GM19025 (cell line): ENCODE data around the gene TLDC2.

Source experiments
- ATAC-seq: cut with Tn5 transposase; IDR thresholded peaks from one replicate; pipeline ENCODE4 v1.9.1; 2021; ENCODE audit warnings: mild to moderate bottlenecking, low read depth, moderate library complexity; ENCODE audit not compliant: unreplicated experiment

The TLDC2 gene

DNA sequence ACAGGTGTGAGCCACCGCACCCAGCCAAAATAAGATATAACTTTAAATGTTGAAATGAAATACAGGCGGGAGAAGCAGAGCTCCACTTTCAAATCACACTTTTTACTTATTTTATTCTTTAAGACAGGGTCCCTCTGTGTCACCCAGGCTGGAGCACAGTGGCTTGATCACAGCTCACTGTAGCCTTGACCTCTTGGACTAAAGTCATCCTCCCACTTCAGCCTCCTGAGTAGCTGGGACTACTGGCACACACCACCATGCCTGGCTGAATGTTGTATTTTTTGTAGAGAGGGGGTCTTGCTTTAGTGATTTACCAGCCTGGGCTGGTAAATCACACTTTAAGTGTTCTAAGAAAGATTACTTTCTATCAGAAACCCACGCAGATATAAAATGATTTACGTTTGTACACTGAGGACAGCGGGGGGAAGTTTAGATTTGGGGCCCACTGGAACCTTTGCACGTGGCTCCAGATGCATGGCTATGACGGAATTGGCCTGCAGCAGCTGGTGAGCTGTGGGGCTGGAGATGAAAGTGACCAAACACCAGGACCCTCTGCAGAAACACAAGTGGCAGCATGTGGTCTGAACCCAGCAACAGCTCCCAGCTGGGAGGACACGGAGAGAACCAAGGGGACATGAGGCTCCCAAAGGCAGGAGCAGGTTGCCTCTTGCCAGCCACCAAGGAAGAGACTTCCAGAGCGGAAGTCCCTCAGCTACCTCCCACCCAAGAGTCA is 26.4 kb upstream of the TLDC2 start:
- ATAC-seq = no peak

DNA sequence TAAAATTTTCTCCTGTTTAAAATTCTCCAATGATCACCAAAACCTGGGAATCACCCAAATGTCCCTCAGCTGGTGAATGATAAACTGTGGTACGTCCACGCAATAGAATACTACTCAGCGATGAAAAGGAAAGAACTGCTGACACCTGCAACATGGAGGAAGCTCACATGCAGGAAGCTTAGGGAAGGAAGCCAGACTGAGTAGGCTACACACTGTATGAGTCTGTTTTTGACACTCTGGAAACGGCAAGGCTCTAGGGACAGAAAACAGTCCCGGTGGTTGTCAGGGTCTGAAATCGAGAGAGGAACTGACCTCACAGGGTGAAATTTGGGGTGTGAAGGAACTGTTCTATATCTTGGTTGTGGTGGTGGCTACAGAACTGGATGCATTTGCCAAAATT is 25.2 kb upstream of the TLDC2 start:
- ATAC-seq = no peak

DNA sequence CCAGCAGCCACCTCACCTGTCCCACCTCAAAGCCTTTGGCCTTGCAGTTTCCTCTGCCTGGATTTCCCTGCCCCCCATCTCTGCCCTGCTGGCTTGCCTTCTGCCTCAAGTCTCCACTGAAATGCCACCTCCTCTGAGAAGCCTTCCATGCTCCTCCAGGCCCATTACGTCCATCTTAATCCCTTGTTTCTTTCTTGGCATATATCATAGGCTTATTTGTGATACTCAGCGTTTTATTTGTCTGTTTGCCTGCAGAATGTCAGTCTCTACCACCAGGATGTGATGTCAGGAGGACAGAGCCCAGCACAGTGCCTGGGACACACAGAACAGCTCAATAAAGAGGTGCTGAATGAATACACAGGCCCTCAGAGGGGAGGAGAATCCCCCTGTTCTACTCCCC is 24.4 kb upstream of the TLDC2 start:
- ATAC-seq = no peak

DNA sequence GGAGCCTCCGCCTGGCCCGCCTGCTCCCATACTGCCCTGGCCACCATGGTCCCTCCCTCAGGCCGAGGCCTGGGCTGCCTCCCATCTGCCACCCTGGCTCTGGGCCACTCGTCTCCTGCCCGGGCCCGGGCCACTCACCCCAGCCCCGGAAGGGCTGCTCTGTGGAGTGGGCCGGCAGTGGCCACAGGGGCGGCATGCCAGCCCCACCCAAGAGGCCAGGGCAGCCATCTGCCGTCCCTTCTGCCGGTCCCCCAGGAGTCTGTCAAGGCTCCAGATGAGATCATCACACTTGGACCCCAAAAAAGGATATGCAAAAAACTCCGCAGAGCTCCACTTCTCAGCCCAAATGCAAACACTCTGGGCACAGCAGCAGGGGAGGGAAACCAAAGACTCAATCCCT is 23.8 kb upstream of the TLDC2 start:
- peak; percentile 52 for ATAC-seq

DNA sequence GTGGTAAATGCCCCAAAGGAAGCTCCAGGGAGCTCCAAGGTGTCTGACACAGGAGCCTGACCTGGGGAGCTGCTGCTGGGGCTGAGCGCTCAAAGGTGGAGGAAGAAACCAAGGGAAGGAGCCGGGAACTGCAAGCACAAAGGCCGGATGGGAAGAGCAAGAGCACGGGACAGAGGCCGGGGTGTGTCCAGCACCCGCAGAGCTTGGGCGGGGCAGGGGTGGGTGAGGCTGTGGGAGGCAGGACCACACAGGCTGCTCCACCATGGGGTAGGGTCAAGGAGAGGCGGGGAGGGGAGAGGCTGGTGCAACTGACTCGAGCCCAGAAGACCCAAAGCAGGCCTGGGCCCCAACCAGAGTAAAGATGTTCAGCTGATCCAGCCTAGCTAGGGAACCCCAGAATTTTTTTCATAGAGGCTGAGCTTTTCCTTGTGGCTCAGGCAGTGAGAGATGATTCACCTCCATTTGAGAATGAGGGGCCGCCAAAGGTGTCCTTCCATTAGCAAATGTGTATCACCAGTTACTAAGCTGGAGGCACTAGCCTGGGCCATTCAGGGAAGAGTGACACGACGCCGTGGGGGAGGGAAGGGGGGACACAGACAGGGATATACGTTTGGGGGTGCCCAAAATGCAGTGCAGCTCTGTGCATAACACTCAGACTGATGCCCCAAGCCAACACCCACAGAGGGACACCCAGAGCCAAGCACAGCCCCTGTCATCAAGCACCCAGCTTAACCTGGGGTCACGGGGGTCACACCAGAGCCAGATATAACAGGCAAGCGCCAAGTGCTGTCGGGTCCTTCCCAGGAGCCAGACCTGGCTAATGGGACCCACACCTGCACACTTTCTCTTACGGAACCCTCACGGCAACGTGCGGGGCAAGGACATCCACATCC is 21.3 kb upstream of the TLDC2 start:
- ATAC-seq = no peak

DNA sequence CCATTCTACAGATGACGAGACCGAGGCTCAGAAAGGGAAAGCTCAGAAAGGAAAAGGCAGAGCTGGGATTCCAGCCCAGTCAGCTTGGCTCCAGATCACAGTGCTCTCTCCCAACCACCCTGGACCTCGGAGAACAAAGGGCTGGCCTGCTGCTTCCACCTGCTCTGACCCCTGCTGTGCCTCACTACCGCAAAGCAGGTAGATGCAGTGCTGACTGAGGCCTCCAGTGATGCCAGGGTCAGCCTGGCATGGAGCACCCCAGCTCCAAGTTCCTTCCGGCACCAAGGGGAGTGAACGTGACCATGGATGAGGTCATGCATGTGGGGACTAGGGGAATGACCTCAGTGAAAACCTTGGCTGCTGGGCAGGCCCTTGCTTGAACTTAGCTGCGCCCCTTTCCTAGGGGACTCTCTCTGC is 20.7 kb upstream of the TLDC2 start:
- ATAC-seq = no peak

DNA sequence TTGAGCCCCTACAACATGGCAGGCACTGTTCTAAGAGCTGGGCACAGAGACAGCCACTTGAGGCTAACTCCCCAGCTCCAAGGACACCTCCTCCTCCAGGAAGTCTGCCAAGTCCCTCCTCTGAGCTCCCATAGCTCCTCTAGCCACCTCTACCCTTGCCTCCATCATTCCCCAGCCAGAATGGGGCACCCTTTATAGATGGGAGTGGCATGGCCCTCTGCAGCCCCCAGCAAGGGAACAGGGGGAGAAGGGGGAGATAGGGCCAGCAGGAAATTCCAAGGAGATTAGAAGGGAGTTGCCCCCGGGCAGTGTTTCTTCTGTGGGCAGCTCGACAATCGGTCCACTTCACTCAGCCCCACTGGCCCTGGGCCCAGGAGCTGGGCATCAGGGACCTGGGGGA is 19.7 kb upstream of the TLDC2 start:
- no peak for ATAC-seq

DNA sequence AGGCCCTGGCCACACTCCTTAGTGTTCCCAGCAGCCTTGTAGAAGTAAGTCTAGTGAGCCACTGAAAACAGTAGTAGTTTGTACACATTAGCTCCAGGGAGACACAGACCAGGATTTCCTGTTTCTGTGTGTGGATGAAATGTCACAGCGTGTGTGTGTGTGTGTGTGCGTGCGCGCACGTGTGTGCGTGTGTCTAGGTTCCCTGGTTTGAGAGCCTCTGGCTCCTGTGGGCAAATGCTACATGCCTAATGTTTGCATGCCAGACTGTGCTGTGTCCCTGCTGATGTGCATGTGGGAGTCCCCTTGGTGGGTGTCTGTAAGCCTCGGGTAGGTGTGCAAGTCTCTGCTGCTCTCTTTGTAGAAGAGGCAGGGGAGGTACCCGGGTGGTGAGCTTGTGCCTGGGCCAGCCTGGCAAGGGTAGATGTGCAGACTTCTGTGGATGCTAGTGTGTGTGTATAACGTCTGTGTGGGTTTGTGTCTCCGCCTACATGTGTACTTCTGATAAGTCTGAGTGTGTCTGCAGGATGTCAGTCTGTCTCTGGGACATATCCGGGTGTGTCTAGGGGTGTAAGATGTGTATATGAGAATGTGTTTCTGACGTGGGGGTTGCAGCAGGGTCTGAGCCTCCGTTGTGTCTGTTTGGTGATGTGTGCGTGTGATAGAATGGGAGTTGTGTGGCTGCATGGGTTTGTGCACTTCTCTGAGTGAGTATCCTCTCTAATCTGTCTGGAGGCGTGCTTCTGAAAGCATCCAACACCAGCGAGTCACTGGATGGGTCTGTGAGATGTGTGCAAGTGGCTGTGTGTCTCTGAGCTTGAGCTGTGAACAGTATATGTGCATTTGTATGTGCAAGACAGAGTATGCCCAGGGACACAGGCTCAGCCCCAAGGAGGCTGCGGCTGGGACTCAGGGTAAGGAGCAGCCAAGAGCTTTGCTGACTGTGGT is 19.0 kb upstream of the TLDC2 start:
- no peak for ATAC-seq

DNA sequence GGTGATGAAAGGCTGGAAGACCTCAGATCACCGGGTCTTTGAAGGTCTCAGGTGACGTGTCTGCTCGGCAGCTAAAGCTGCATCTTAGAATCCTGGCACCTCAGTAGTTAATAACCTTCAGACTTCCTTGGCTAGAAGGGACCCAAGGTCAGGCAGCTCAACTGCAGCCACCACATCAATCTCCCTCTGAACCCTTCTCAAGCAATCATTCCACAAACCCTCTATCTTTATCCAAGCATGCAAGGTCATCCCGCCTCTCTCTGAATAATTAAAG is 16.7 kb upstream of the TLDC2 start:
- ATAC-seq = no peak

DNA sequence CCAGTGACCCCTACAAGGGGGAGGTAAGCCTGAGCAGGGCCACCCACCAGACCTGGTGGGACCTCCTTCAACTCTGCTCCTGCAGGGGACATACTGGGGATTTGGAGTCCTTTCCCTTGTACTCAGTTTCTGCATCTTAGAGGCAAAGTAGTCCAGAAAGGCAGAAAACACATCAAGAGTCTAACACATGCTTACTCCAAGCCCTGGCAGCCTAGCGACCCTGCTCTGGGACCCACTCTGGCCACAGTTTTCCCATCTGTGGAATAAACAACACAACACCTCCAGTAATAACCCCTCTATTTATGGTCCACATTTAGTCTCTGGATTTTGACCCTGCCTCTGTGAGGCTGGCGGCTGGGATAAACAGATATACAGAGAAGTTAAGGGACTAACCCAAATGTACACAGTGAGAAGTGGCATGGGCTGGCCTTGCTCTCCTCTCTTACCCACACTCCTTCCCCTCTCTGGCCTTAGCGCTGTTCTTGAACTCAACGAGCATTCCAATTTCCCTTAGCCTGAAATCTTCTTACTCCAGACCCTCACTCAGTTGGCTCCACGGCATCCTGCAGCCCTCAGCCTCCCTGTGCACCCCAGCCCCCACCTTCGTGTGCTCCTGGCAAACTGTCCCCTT is 16.1 kb upstream of the TLDC2 start:
- no peak for ATAC-seq

DNA sequence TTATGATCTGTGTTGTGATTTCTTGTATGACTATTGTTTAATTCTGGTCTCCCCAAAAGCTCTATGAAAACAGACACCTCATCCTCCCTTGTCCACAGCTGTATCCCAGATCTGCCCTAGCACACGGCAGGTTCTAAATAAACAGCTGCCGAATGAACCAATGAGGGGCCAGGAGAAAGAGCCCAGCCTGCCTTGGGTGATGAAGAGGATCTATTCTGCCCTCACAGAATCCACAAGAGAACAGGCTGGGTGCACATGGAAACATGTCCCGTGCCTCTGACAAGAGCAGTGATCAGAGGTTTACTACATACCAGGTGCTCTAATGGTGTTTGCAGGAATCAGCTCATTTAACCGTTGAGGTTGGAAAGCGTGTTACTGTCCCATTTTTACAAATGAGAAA is 15.6 kb upstream of the TLDC2 start:
- ATAC-seq = no peak

DNA sequence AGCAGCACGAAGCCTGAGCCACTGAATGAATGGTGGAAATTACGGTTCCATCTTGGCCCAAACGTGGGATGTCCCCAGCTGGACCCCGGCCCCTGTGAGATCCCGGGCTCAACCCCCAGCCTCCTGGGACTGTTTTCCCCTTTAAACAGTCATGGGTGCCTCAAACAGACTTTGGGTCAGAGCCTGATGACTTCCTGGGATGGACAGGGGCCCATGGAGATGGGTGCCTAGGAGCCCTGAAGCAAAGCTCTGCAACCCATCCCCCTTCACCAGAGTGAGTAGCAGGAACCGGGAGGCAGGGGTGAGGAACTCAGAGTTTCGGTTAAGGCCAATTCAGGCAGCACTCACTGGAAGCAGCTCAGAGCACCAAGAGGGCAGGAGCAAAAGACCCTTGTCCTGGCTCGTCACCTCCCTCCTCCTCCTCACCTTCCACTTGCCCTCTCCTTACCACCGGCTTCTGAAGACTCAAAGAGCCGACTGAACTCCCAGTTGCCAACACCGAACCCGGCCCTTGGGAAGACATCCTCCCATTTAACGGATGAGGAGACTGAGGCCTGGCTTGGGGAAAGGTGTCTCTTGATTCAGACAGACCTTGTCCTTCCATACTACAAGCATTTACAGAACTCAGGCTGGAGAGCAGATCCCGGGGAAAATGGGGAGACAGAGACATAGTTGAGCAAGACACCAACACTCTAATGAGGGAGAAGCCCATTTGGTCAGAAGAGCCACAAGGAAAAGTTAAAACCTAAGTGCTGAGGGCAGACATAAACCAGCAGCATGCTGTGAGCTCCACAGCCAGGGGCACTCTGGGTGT is 14.9 kb upstream of the TLDC2 start:
- ATAC-seq = no peak

DNA sequence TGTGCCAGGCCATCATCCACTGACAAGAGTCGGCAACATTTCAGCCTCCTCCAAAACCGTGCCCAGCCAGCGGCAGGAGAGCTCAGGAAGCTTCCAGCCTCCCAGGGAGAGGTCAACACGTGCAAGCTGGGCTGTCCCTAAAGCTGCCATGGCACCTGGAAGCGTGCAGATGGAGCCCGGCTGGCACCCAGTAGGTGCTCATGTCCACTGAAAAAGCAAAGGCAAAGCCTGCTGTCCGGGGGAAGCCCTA is 14.4 kb upstream of the TLDC2 start:
- ATAC-seq = no peak

DNA sequence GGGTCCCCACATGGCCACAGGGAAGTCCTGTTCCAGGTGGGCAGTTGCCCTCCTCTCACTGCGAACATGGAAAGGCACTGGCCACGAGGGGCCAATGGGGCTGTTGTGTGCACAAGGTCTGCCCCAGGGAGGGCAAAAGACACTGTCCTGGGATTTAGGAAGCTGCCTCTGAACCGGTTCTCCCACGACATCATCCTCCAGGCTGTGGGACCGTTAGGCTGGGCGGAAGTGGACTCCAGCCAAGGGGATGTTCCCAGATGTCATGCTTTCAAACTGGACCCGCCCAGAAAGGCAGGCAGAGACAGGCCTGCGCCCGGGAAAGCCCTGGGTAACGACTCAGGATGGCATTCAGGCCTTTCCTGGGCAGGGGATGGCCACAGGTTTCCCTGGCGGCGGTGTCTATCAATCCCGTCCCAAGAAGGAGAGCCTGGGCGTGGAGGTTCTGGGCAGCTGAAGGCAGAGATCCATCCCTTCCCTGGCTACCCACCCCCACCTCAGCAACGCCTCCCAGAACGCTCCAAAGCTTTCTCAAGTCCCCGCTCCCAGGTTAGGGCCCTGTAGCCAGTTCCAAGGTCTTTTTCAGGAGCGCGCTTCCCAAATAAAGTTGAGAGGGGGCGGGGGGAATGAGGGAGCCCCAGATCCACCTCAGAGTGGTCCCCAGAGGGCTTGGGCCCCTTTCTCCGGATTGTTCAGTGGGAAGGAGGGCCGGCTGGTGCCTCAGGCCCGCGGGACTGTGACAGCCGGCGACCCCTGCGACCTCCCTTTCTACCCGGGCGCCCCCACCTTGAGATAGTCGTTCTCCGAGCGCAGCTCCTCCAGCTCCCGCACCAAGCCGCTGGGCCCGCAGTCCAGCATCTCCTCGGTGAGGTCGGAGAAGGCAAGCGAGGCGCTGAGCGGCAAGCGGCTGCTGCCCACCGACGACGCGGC is 13.8 kb upstream of the TLDC2 start:
- no peak for ATAC-seq

DNA sequence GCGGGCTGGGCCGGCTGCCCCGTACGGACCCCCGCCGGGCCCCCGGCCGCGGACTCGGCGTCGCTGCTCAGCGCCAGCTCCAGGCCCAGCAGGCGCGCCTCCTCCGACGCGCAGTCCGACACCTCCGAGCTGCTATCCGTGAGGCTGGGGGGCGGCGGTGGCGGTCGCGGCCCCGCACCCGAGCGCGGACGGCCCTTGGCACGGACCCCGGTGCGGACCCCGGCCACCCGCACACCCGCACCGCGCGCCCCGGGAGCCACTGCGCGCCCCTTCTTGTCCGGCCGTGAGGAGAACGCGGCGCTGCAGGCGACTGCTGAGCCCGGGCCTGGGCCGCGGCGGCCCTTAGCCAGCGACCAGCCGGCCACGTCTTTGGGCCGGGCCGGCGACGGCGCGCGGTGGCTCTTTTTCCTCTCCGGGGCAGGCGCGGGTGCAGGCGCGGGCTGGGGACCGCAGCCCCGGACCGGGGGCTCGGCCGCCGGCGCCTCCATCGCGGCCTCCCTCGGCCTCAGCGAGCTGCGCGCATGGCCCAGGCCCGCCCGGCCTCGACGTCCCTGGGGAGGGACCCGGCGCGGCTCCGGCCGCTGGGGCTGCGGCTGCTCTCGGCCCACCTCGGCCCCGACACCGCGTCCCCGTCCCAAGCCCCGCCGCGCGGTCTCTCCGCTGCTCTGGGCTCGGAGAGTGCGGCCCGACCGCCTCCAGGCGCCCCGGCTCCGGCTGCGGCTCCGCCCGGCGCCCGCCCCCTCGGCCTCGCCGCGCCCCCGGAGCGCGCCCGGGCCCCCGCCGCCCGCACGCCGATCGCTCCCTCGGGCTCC is 12.9 kb upstream of the TLDC2 start:
- ATAC-seq = peak; percentile 55

DNA sequence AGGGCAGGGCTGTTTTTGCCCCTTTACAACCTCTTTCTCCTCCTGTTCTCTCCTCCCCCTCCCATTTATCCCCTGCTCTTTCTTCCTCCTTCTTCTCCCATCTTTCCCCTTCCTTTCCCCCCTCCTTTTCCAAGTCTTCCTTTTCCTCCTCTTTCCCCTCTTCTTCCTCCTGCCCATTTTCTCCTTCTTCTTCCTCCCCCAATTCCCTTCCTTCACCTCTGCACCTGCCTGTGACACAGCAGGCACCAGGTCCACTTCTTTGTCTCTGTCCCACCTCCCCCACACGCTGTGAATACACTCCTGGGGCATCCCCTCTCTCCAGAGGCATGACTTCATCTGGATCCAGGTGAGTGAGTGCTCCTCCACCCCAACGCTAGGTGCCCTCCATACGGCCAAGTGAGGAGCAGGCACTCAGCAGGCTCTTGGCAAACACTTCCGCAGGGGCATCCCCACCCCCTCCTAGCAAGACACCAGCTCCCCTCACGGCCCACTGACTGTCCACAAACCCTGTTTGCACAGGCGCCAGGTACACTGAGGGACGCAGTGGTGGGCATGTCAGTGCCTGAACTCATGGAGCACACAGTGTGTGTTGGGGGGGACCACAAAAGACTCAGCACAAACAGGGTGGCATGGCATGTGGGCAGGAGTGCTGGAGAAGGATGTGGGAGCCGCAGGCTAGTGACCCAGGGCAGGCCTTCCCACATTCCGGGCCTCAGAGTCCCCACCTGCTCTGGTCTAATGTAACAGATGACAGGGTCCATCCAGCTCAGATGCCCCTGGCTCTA is 10.7 kb upstream of the TLDC2 start:
- no peak for ATAC-seq

DNA sequence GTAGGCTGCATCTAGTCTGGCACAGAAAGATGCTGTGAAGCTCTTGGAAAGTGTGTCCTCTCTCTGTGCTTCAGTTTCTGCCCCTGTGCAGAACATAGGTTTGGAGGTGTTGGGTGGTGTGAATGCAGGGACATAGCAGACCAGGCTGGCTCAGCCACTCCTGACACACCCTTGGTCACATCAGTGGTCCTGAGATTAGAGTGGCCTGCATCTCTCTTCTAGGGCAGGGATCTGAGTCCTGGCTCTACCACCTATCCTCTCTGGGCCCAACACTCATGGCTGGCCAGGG is 10.1 kb upstream of the TLDC2 start:
- no peak for ATAC-seq

DNA sequence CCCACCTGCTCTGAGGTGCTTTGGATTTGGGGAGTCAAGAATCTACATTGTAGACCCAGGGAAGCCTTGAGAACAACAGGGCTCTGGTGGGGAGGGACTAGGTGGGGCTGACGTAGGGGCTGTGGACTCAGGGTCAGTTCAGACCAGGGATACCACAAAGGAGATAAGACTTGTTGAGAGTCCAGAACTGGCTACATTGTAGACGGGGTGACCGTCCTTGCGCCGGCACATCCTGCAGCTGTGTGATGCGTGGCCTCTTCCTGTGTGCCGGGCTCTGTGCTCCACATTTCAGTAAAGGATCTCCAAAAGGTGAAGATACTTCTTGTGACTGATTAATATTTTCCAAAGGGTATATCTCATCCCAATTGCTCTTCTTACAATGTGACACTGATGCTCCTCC is 9.8 kb upstream of the TLDC2 start:
- no peak for ATAC-seq
